GM21619 (cell line): ENCODE results near the gene NPFFR1.

Experiments used
- ATAC-seq: cut with Tn5 transposase; IDR thresholded peaks from one replicate; pipeline ENCODE4 v1.9.1; 2021; ENCODE audit not compliant: unreplicated experiment

NPFFR1 gene

DNA sequence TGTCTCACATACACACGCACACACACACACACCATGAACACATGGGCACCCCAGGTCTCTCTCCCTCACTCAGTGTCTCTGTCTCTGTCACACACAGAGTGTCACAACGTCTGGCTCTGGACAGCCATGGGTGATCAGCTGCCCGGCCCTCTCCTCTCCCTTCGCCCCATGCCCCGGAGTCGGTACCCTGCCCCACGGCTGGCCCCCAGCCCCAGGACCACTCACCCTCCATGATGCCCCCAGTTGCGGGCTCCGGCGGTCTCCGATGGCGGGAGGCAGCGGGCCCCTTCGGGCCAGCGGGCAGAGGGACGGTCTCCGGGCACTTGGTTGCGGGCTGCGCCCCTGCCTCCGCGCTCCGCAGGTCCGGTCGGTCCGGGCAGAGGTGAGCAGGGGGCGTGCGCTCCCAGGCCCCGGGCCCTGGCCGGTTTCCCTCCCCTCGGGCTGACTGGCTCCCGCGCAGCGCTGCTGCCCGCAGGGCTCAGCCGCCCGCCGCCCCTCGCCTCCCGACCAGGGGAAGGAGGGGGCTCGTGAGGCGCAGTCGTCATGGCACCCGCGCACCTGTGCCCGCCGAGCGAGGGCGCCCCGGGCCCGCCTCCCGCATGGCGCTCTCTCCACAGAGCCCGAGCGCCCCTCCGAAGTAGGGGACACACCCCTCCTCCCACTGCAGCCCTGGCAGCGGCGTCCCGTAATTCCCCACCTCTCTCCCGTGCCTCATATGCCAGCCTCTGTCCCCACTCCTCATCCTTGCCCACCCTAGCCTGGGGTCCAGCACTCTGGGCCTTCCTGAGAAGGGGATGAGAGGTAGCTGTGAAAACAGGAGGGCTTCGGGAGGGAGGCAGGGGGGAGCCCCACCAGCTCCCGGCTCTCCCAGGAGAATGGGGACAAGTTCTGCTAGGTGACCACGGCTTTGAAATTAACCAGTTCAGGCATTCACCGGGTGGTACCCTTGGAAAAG is at the start of gene NPFFR1:
Gene NPFFR1 (minus strand): TSS at position 560 of the 955 bp plus-strand sequence. CDS start 328 bp downstream, at position 232.
- ATAC-seq: no peak

GRCh38 chr10:70333268-70333667 is 49.5 kb upstream of the NPFFR1 start:
- no peak for ATAC-seq

DNA sequence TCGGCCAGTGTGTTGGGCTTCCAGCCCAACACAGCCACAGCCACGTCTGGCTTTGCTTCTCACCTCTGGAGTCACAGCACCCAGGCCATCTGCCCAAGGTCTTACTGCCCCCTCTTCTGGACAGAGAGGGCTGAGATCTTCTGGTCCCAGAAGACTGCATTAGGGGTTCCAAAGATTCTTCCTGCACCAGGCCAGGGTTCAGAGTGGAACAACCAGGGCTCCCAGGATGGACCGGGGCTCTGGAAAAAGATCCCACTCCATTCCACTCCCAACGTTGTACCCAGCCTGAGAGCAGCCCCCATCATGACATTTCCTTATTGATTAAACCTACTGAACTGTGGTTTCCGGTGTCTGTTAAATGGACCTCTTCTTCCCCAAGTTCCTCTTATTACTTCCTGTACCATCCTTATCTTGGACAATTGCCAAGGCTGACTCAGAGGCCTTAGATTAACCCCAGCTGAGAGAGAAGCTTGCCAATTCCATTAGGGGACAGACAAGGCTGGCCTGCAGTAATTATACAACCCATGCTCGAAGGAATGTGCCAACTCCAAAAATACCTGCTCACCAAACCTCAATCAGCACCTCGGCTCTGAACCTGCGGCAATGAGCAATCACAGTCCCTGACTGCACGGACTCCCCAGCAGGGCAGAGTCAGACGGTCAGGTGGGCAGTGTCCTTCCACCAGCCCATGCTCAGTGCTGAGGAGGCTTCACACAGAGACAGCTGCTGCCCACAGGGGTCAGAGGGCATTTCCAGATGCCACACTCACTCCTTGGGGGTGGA is 47.9 kb upstream of the NPFFR1 start:
- ATAC-seq: no peak

DNA sequence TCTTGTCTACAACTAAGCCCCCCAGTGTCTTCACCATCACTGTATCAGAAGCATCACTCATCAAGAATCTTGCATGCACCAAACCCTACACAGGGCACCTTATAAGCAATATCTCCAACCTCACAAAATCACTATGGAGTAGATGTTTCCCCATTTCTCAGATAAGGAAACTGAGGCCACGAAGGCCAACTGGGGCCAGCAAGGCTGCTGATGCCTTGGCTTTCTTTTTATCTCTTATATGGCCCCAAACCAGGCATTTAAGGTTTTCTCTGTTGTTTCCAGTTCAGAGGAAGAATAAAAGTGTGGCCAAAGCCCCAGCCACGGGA is 47.3 kb upstream of the NPFFR1 start:
- ATAC-seq: no peak

DNA sequence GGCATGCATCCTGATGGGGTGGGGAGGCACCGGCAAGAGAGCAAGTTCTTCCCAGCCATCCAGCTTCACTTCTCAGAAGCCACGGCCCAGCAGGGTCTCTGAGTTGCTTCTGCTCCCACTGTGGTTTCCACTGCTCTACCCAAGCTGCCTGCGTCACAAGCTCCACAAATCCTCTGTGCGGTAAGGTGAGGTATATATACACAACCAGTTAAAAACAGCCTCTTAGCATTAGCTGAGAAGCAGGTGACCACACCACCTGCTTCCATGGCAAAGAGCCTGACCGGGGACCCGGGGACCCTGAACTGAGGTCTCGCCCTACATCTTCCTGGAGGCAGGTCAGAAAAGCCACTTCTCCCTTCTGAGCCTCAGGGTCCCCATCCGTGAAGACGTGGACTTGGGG is 46.9 kb upstream of the NPFFR1 start:
- no peak for ATAC-seq

DNA sequence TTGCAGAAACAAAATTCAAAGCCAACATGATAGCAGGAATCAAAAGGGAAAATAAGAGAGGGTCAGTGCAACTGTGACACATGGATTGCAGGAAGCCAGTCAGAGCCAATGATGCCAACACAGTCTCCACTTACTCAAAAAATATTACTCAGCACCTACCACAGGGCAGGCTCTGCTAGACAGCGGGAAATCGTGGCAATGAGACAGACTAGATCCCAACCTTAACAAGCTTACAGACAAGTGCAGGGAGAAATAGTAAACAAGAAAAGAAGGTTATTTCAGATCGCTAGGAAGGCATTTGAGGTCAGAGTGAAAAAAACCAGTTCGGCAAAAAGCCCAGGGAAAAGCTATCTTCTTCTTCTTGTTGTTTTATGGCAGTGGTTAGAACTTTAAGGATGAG is 45.2 kb upstream of the NPFFR1 start:
- ATAC-seq: no peak

DNA sequence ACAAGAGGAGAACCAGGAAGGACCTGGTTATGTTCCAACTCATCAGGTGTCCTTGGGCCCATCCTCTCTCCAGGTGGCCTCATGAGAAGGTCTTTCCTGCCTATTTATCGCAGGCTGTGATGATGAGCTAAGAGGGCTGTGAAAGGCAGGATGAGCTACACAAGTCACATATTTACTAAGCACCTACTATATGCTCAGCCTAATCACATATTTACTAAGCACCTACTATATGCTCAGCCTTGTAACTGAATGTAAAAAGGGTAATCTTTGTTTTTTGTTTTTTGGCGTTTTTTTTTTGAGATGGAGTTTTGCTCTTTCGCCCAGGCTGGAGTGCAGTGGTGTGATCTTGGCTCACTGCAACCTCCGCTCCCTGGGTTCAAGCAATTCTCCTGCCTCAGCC is 44.2 kb upstream of the NPFFR1 start:
- no peak for ATAC-seq

GRCh38 chr10:70324951-70325781 is 41.4 kb upstream of the NPFFR1 start:
- ATAC-seq: no peak

DNA sequence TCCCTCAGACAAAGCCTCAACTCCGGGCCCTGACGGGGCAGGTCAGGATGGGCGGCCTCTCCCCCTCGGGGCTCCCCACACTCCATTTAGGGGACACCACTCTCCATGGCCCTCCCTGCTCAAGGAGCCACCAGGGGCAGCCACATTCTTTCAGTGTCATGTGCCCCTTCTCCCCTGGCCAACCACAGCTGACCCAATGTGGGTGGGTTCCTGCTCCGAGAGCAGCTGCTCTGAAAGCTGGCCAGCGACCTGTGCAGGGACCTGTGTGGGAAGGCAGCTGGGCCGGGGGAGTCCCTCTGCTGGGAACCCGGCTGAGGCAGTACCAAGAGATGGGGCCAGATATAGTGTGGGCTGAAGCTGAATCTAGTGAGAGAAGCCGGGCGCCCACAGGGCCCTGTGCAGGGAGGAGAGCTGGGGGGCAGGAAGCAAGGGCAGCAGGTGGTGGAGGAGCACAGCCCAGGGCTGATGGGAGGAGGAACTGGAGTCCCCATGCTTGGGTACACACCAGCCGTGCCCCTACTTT is 40.6 kb upstream of the NPFFR1 start:
- ATAC-seq: no peak

DNA sequence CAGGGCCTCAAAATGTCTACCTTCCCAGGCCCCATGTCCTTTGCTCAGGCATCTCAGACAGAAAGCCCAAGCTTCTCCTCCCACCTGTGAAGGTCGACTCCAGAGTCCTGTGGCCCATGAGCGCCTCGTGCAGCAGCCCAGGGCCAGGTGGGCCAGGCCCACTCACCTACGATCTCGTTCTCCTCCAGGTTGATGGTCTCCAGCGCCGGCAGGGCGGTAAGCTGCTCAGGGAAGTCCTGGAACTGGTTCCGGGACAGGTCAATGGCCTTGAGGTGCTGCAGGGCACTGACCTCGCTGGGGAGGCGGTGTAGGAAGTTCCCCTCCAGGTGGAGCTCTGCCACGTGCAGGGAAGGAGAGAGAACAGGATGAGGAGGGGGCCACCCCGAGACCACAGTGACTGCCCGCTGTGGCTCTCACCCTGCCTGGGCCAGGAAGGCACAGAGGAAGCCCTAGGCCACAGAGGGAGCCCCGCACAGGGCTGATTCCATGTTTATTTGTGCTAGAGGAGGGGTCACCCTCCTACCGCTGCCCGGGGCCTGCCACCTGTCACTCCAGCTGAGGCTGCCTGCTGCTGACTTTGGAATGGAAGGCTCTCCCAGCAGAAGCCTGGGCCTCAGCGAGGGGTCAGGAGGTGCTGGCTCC is 40.0 kb upstream of the NPFFR1 start:
- no peak for ATAC-seq

GRCh38 chr10:70323138-70323696 is 39.4 kb upstream of the NPFFR1 start:
- no peak for ATAC-seq

GRCh38 chr10:70321897-70322890 is 38.4 kb upstream of the NPFFR1 start:
- ATAC-seq: no peak

- ATAC-seq: no peak
Measured at GRCh38 chr10:70321233-70321632, 37.4 kb upstream of the NPFFR1 start.

GRCh38 chr10:70320751-70321150 is 36.9 kb upstream of the NPFFR1 start:
- ATAC-seq: no peak

GRCh38 chr10:70319824-70320223 is 36.0 kb upstream of the NPFFR1 start:
- ATAC-seq: no peak

- no peak for ATAC-seq
Measured at GRCh38 chr10:70319183-70319582, 35.4 kb upstream of the NPFFR1 start.

DNA sequence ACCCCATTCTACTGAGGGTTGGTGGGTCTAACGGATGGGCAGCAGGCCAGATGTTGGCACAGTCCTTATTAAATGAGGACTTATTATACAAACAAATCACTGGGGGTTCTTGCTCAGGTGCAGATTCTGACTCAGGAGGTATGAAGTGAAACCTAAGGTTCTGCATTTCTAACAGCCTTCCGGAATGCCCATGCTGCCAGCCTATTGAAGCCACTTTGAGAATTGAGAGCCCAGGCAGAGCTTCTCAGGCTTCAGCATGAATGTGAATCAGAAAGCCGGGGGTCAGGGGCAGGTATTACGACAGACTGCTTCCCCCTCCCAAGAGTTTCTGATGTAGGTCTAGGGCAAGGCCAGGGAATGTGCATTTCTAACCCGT is 34.1 kb upstream of the NPFFR1 start:
- ATAC-seq: no peak

DNA sequence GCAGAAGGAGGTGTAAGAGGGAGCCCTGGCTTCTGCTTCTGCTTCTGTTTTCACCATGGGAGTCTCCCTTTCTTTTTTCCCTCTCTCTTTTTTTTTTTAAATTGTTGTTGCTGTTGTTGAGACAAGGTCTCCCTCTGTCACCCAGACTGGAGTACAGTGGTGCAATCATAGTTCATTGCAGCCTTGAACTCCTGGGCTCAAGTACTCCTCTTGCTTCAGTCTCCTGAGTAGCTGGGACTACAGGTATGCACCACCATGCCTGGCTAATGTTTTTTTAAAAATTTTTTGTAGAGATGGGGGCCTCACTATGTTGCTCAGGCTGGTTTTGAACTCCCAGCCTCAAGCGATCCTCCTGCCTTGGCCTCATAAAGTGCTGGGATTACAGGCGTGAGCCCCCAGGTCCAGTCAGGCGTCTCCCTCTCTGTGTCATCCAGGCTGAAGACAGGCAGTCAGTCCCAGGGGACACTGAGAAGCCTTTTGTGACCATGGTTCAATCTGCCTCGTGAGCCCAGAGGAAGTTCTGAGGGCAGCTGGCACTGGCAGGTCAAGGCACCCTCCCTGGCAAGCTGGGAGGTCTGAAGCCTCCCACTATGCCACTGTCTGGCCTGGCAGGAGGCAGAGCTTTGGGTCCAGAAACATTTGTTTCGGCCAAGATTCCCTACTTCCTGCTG is 33.6 kb upstream of the NPFFR1 start:
- no peak for ATAC-seq

DNA sequence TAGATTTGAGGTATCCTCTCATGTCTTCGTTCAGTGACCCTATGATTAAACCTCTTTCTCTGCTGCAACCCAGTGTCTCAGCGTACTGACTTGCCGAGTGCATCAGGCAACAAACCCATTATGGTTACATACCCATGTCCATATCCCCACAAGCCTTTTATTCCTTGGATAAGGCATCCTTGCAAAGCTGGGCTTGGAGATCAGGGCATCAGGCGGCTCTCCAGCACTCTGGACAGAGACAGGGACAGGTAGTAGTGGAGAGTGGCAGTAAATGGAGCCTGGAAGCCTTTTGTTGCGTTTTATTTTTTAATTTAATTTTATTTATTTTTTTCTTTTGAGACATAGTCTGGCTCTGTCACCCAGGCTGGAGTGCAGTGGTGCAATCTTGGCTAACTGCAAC is 32.0 kb upstream of the NPFFR1 start:
- ATAC-seq: no peak
